CD14-positive monocyte (primary cell): ENCODE results near the gene POLR1B. TPM values are rescaled to one million over a fixed set of nuclear protein-coding genes. Genes with fewer than 3 reads are reported as not detected.

ENCODE experiments used
- DNase-seq, 3 donors: peaks; one replicate each; pipeline ENCODE4 v3.0.0-alpha.2; 2011 to 2022
- H2AFZ ChIP-seq: 2 replicates; pipeline ENCODE4 v1.6.0; 2012; ENCODE audit warnings: mild to moderate bottlenecking, low read depth, low read length, inconsistent platforms; ENCODE audit not compliant: insufficient read depth, poor library complexity, severe bottlenecking
- H3K27ac ChIP-seq, 2 donors: 1 replicate in 1 of 2; 2 replicates in 1 of 2; pipeline ENCODE4 v1.5.1; 2012 to 2013; ENCODE audit warnings: low read length in 2 of 2, control low read depth in 1 of 2, inconsistent platforms in 1 of 2, low read depth in 1 of 2, mild to moderate bottlenecking in 1 of 2
- H3K27me3 ChIP-seq, 2 donors: one replicate each; pipeline versions ENCODE4 v1.6.0 to v1.6.1; 2011 to 2013; ENCODE audit warnings: low read length in 2 of 2; ENCODE audit not compliant: control insufficient read depth in 2 of 2, insufficient read depth in 2 of 2
- H3K36me3 ChIP-seq, 2 donors: replicated peaks in 1 of 2; 1 replicate in 1 of 2; 2 replicates in 1 of 2; pipeline versions ENCODE4 v1.5.1 to v1.6.1; 2012 to 2013; ENCODE audit warnings: low read length in 2 of 2, control low read depth in 1 of 2, inconsistent platforms in 1 of 2, mild to moderate bottlenecking in 1 of 2; ENCODE audit not compliant: insufficient read depth in 2 of 2, control insufficient read depth in 1 of 2
- H3K4me1 ChIP-seq, 2 donors: 1 replicate in 1 of 2; 2 replicates in 1 of 2; pipeline versions ENCODE4 v1.5.1 to v1.6.1; 2012 to 2013; ENCODE audit warnings: low read length in 2 of 2, control low read depth in 1 of 2, inconsistent platforms in 1 of 2, mild to moderate bottlenecking in 1 of 2, moderate library complexity in 1 of 2; ENCODE audit not compliant: insufficient read depth in 2 of 2, control insufficient read depth in 1 of 2
- H3K4me2 ChIP-seq: replicated peaks from 2 replicates; pipeline ENCODE3; 2012; ENCODE audit warnings: low read length, moderate library complexity, mild to moderate bottlenecking; ENCODE audit not compliant: poor library complexity, severe bottlenecking; ENCODE audit errors: extremely low read depth
- H3K4me3 ChIP-seq, 3 experiments: fragments of 200-600 bp in 1 of 3; sonication (generic) in 1 of 3; replicated peaks in 1 of 3; 1 replicate in 2 of 3; 2 replicates in 1 of 3; pipeline ENCODE4 v1.5.1; 2011 to 2013; ENCODE audit warnings: low read length in 3 of 3, mild to moderate bottlenecking in 3 of 3, control low read depth in 2 of 3, low read depth in 2 of 3, inconsistent platforms in 1 of 3, moderate library complexity in 1 of 3
- H3K79me2 ChIP-seq: 2 replicates; pipeline ENCODE4 v1.6.0; 2012; ENCODE audit warnings: mild to moderate bottlenecking, control low read depth, inconsistent platforms, low read length, moderate library complexity; ENCODE audit not compliant: insufficient read depth
- H3K9ac ChIP-seq: 2 replicates; pipeline ENCODE4 v1.6.0; 2017; ENCODE audit warnings: low read length, mild to moderate bottlenecking; ENCODE audit not compliant: insufficient read depth, poor library complexity, severe bottlenecking
- H3K9me3 ChIP-seq, 2 donors: replicated peaks in 1 of 2; 1 replicate in 1 of 2; 2 replicates in 1 of 2; pipeline versions ENCODE4 v1.5.1 to v1.6.1; 2012 to 2013; ENCODE audit warnings: low read length in 2 of 2, control low read depth in 1 of 2; ENCODE audit not compliant: control insufficient read depth in 1 of 2, insufficient read depth in 1 of 2
- H4K20me1 ChIP-seq: 2 replicates; pipeline ENCODE4 v1.6.0; 2012; ENCODE audit warnings: mild to moderate bottlenecking, low read length, control low read depth, moderate library complexity; ENCODE audit not compliant: insufficient read depth
- H3K27ac Mint-ChIP-seq, 7 donors: one replicate each; pipeline ENCODE4 v1.8.0; 2020; ENCODE audit warnings: mild to moderate bottlenecking in 7 of 7, mixed read lengths in 7 of 7, moderate library complexity in 6 of 7, inconsistent platforms in 2 of 7
- H3K27me3 Mint-ChIP-seq, 3 donors: one replicate each; pipeline ENCODE4 v1.8.0; 2021 to 2022; ENCODE audit warnings: low read depth in 3 of 3, mild to moderate bottlenecking in 3 of 3, mixed read lengths in 3 of 3, moderate library complexity in 3 of 3, inconsistent platforms in 1 of 3
- H3K36me3 Mint-ChIP-seq, 2 donors: one replicate each; pipeline ENCODE4 v1.8.0; 2020; ENCODE audit warnings: mixed read lengths in 2 of 2, inconsistent platforms in 1 of 2, mild to moderate bottlenecking in 1 of 2
- H3K4me1 Mint-ChIP-seq: one replicate; pipeline ENCODE4 v1.8.0; 2020; ENCODE audit warnings: mild to moderate bottlenecking, mixed read lengths
- H3K4me3 Mint-ChIP-seq, 2 donors: one replicate each; pipeline ENCODE4 v1.8.0; 2020; ENCODE audit warnings: mild to moderate bottlenecking in 2 of 2, mixed read lengths in 2 of 2, moderate library complexity in 1 of 2
- H3K9me3 Mint-ChIP-seq, 7 donors: one replicate each; pipeline ENCODE4 v1.8.0; 2020 to 2022; ENCODE audit warnings: mixed read lengths in 7 of 7, mild to moderate bottlenecking in 6 of 7, moderate library complexity in 6 of 7, inconsistent platforms in 2 of 7
- CTCF ChIP-seq: fragments of 200-600 bp; IDR thresholded peaks from one replicate; pipeline ENCODE4 v1.8.0; 2022; ENCODE audit warnings: antibody characterized with exemption, mild to moderate bottlenecking
- WGBS: methylation state at CpG from one replicate; pipeline ENCODE4 v1.1.5; 2013; ENCODE audit warnings: missing lambda C conversion rate; ENCODE audit not compliant: insufficient coverage; 5-methylcytosine and 5-hydroxymethylcytosine counted together
- intact Hi-C, 2 donors: fragments of 100-400 bp; cut with micrococcal nuclease; formaldehyde crosslinking; loops; one replicate each; pipeline versions ENCODE4 v1.15.0 to v1.15.1; 2023
- polyA plus RNA-seq, 3 donors: library from polyadenylated mRNA; depleted of rRNA in 1 of 3; unstranded in 2 of 3; stranded (reverse) in 1 of 3; fragments of 300-500 nt in 2 of 3; fragments of >200 nt in 1 of 3; fragmentation: Illumina TruSeq in 2 of 3; gene quantifications; 1 replicate in 2 of 3; 2 replicates in 1 of 3; pipeline ENCODE4 v1.2.3, GENCODE V29; 2012 to 2021

The POLR1B gene
- polyA plus RNA-seq, 3 donors: 5.2 to 6.3 (median 5.3) TPM

GRCh38 chr2:112584134-112584890 lies 42.0 kb downstream of the POLR1B start, which contains the start of gene CHCHD5:
CHCHD5 (plus strand) TSS chr2:112584609; CDS start chr2:112584648, 39 bp downstream.
- H3K36me3 ChIP-seq: peaks cover 7 to 29% of the 10 kb centered on the region in 2 donors
- Mint-ChIP-seq H3K4me3 (peak within 1 kb of the TSS; percentile 92 to 97), H3K4me1 (peaks cover 44% of the 10 kb centered on the region), H3K27me3 (peaks cover 0 to 3% (median 0%) of the 10 kb centered on the region in 3 donors), H3K27ac (peak within 1 kb of the TSS; percentile 97 to 100 (median 99)), H3K36me3 (peaks cover 27 to 33% of the 10 kb centered on the region in 2 donors), H3K9me3 (peaks cover 0 to 5% (median 0%) of the 10 kb centered on the region in 7 donors)
- peak within 1 kb of the TSS; percentile 44 to 80 (median 70) for H3K4me3 ChIP-seq
- peak within 1 kb of the TSS; percentile 76 for H3K9ac ChIP-seq
- peak within 1 kb of the TSS; percentile 89 to 99 for H3K27ac ChIP-seq
- H3K9me3 ChIP-seq: no peaks in the 10 kb centered on the region
- peaks cover 24 to 27% of the 10 kb centered on the region in 2 donors for H3K4me1 ChIP-seq
- peak within 1 kb of the TSS; percentile 95 for H2AFZ ChIP-seq
- no peaks in the 10 kb centered on the region for H4K20me1 ChIP-seq
- 2% methylated on average over 50 of the region's 54 CpGs for WGBS
- peaks cover 11% of the 10 kb centered on the region for H3K79me2 ChIP-seq
- intact Hi-C loops: loop anchor here (2.0 to 5.0 kb wide), 3 partner anchors 42 to 527 kb away; partner anchors contain the start of genes POLR1B (in 1 of the 2), TMEM87B (in 1 of the 2) and TTL (in 1 of the 2)
- H3K27me3 ChIP-seq: no peaks in the 10 kb centered on the region
- no peak for TF ChIP-seq CTCF
- peak within 1 kb of the TSS; percentile 81 for H3K4me2 ChIP-seq
- DNase-seq: peak; percentile 95 to 98 (median 98)

GRCh38 chr2:112584891-112585250 lies 42.6 kb downstream of the POLR1B start:
- Histone ChIP-seq H3K79me2 (peaks cover 11% of the 10 kb centered on the region), H2AFZ (peak overlapping the region; percentile 95), H3K27me3 (no peaks in the 10 kb centered on the region), H4K20me1 (no peaks in the 10 kb centered on the region), H3K27ac (peak overlapping the region; percentile 89 to 99), H3K4me3 (peak overlapping the region; percentile 44 to 80 (median 70)), H3K9ac (peak overlapping the region; percentile 76), H3K36me3 (peaks cover 7 to 33% of the 10 kb centered on the region in 2 donors), H3K4me2 (peak overlapping the region; percentile 81), H3K9me3 (no peaks in the 10 kb centered on the region), H3K4me1 (peaks cover 24 to 27% of the 10 kb centered on the region in 2 donors)
- Mint-ChIP-seq H3K9me3 (peaks cover 0 to 5% (median 0%) of the 10 kb centered on the region in 7 donors), H3K27me3 (peaks cover 0 to 3% (median 0%) of the 10 kb centered on the region in 3 donors), H3K4me1 (peaks cover 41% of the 10 kb centered on the region), H3K4me3 (peak overlapping the region; percentile 92 to 97), H3K27ac (peak overlapping the region; percentile 97 to 100 (median 99)), H3K36me3 (peaks cover 30 to 37% of the 10 kb centered on the region in 2 donors)
- no peak for TF ChIP-seq CTCF
- intact Hi-C loops: loop anchor here (2.0 to 5.0 kb wide), 3 partner anchors 42 to 528 kb away; partner anchors contain the start of genes POLR1B (in 1 of the 2), TMEM87B (in 1 of the 2) and TTL (in 1 of the 2)
- no peak for DNase-seq
- WGBS: 67% methylated on average over 3 of the region's 3 CpGs
